Ovary (tissue), 3 donors: ENCODE measurements around the gene MIGA1.

Source experiments
- CTCF ChIP-seq, 3 donors: fragments of 450-650 bp in 2 of 3; fragments of 200-600 bp in 1 of 3; IDR thresholded peaks; one replicate each; pipeline versions ENCODE4 v1.5.1 to v1.8.0; 2016 to 2022; ENCODE audit warnings: antibody characterized with exemption in 3 of 3, mild to moderate bottlenecking in 1 of 3
- EP300 ChIP-seq: sonication (generic); formaldehyde crosslinking; IDR thresholded peaks from one replicate; pipeline ENCODE4 v1.6.1; 2017; ENCODE audit warnings: antibody characterized with exemption
- POLR2A ChIP-seq: fragments of 450-650 bp; IDR thresholded peaks from one replicate; pipeline ENCODE4 v1.6.1; 2017; ENCODE audit warnings: antibody characterized with exemption, mild to moderate bottlenecking, moderate library complexity
- donor health status: DM: no; HTN: no; CAD: no.

- TF ChIP-seq POLR2A (no peak), CTCF (IDR thresholded peaks at IDR 0.05) (no peak), EP300 (no peak)
Measured at GRCh38 chr1:77881061-77881460, 101.6 kb downstream of the MIGA1 start.
